ENCODE data around the gene MOBP. TPM values are rescaled to one million over a fixed set of nuclear protein-coding genes. Genes with fewer than 3 reads are reported as not detected.

The MOBP gene
- total RNA-seq, 1 experiment from 2014 or later, result not detected

DNA sequence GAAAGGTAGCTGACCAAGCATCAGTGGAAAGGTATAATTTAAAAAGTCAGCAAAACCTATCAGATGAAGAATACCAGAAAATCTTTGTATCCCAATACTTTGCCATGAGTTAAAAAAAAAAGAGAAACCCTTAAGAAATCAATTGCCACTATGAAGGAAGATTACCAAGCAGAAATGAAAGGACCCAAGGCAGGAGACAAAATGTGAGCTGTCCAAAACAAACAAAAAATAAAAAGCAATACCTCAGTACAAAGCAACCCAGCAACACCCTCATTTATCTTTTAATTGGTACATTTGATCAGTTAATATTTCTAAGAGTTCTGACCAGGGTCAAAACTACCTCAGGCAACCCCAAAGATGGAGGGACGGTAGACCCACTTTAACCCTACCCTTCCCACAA lies 65.3 kb downstream of the MOBP start:
- DNase-seq, result no peak
- Histone ChIP-seq H3K4me1 (ENCODE audit: insufficient read depth, low read length) (no peaks in the 10 kb centered on the region), H3K4me2 (ENCODE audit: low read length) (no peak overlapping the region), H3K9me2 (replicated peaks; ENCODE audit: low read length) (no peaks in the 10 kb centered on the region), H3K36me3 (ENCODE audit: low read depth, low read length) (no peaks in the 10 kb centered on the region), H3K79me2 (ENCODE audit: low read length) (no peaks in the 10 kb centered on the region), H4K20me1 (ENCODE audit: low read length) (no peaks in the 10 kb centered on the region), H3F3A (ENCODE audit: low read length, unreplicated experiment) (no peaks in the 10 kb centered on the region), H3K4me3 (ENCODE audit: low read length) (no peak overlapping the region), H2AFZ (ENCODE audit: low read length) (no peak overlapping the region), H3K27me3 (ENCODE audit: low read length) (peaks cover 18% of the 10 kb centered on the region), H3K9me3 (ENCODE audit: low read length) (no peaks in the 10 kb centered on the region), H3K27ac (ENCODE audit: low read length) (no peak overlapping the region), H3K9ac (ENCODE audit: low read length) (no peak overlapping the region)
- TF ChIP-seq, protein P1, sequence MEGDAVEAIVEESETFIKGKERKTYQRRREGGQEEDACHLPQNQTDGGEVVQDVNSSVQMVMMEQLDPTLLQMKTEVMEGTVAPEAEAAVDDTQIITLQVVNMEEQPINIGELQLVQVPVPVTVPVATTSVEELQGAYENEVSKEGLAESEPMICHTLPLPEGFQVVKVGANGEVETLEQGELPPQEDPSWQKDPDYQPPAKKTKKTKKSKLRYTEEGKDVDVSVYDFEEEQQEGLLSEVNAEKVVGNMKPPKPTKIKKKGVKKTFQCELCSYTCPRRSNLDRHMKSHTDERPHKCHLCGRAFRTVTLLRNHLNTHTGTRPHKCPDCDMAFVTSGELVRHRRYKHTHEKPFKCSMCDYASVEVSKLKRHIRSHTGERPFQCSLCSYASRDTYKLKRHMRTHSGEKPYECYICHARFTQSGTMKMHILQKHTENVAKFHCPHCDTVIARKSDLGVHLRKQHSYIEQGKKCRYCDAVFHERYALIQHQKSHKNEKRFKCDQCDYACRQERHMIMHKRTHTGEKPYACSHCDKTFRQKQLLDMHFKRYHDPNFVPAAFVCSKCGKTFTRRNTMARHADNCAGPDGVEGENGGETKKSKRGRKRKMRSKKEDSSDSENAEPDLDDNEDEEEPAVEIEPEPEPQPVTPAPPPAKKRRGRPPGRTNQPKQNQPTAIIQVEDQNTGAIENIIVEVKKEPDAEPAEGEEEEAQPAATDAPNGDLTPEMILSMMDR (conservative IDR thresholded peaks at IDR 0.05; ENCODE audit: low read depth, low read length), result no peak
- TF ChIP-seq EZH2phosphoT487 (IDR thresholded peaks at IDR 0.05; ENCODE audit: borderline replicate concordance, low read length) (no peak), EZH2 (IDR thresholded peaks at IDR 0.05; ENCODE audit: low read length, unreplicated experiment) (no peak)
- ChIA-PET CTCF (no interaction called here), POLR2A (ENCODE audit: unreplicated experiment) (no interaction called here)
- no peak for ATAC-seq
- intact Hi-C loops (cut with micrococcal nuclease), result no loop called here
- BruUV-seq (replicated peaks), result no TSS peak

DNA sequence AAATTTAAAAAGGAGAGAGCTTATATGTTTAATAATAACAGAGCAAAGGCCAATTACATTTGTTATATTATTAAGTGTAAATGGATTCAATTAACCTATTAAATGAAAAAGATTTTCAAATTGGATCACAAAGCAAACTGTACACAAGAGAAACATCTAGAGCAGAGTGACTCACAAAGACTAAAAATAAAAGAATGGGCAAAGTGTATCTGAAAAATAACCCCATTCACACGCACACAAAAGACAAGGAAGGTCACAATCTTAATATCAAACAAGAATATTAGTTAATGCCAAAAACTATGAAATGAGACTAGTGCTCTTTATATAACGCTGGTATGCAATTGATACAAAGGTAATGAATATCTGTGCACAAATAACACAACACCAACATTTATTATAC lies 65.7 kb downstream of the MOBP start:
- Histone ChIP-seq H3K4me3 (ENCODE audit: low read length) (no peak overlapping the region), H3K9ac (ENCODE audit: low read length) (no peak overlapping the region), H3K9me3 (ENCODE audit: low read length) (no peaks in the 10 kb centered on the region), H3K79me2 (ENCODE audit: low read length) (no peaks in the 10 kb centered on the region), H3K4me2 (ENCODE audit: low read length) (no peak overlapping the region), H3K27ac (ENCODE audit: low read length) (no peak overlapping the region), H2AFZ (ENCODE audit: low read length) (no peak overlapping the region), H3K27me3 (ENCODE audit: low read length) (peaks cover 18% of the 10 kb centered on the region), H3K4me1 (ENCODE audit: insufficient read depth, low read length) (no peaks in the 10 kb centered on the region), H4K20me1 (ENCODE audit: low read length) (no peaks in the 10 kb centered on the region), H3F3A (ENCODE audit: low read length, unreplicated experiment) (no peaks in the 10 kb centered on the region), H3K36me3 (ENCODE audit: low read depth, low read length) (no peaks in the 10 kb centered on the region), H3K9me2 (replicated peaks; ENCODE audit: low read length) (no peaks in the 10 kb centered on the region)
- BruUV-seq (replicated peaks), result no TSS peak
- ChIA-PET POLR2A (ENCODE audit: unreplicated experiment) (no interaction called here), CTCF (no interaction called here)
- DNase-seq (no peak), ATAC-seq (no peak)
- TF ChIP-seq, protein P1 (conservative IDR thresholded peaks at IDR 0.05; ENCODE audit: low read depth, low read length), result no peak
- TF ChIP-seq EZH2phosphoT487 (IDR thresholded peaks at IDR 0.05; ENCODE audit: borderline replicate concordance, low read length), result no peak
- TF ChIP-seq EZH2 (IDR thresholded peaks at IDR 0.05; ENCODE audit: low read length, unreplicated experiment), result no peak
- intact Hi-C loops (cut with micrococcal nuclease), result no loop called here

DNA sequence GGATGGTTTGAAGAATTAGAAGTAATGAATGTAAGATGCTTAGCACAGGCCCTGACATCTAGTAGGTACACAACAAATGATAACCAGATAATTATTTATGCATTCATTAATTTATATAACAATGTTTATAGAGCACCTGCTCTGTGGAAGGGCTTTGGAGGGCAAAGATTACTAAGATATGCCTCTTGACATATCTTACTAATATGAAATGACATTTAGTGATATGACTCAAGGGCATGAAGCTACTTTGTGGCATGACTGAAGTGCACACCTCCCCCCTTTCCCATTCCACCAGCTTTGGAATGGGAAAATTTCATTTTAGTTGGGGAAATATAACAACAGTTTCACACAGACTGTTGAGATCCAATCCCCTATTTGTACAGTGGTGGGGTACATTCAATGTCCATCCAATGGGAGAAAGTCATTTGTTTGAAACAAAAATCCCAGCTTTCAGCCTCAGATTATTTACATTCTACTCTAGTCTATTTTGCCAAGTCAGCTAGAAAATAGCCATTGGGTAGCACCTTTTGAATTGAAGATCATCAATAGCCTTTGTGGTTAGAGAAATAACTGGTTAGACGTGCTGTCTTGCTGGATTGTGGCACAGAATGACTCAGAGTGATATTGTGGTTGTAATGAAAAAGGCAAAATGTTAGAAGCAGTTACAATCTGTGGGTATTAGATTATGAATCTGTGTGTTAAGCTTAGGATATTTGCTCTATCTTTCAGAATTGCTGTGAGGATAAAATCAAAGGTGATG lies 72.9 kb downstream of the MOBP start:
- no peaks in the 10 kb centered on the region for H3K4me1 ChIP-seq (ENCODE audit: insufficient read depth, low read length)
- POLR2A ChIA-PET (ENCODE audit: unreplicated experiment), result no interaction called here
- H3K36me3 ChIP-seq (ENCODE audit: low read depth, low read length), result no peaks in the 10 kb centered on the region
- DNase-seq (peak; percentile 31), ATAC-seq (no peak)
- TF ChIP-seq EZH2phosphoT487 (IDR thresholded peaks at IDR 0.05; ENCODE audit: borderline replicate concordance, low read length) (no peak), EZH2 (IDR thresholded peaks at IDR 0.05; ENCODE audit: low read length, unreplicated experiment) (no peak)
- TF ChIP-seq, protein P1 (conservative IDR thresholded peaks at IDR 0.05; ENCODE audit: low read depth, low read length), result no peak
- intact Hi-C loops (cut with micrococcal nuclease), result loop anchor here (5.0 kb wide), 1 partner anchor 777 kb away; no protein-coding TSS in a partner anchor
- no peaks in the 10 kb centered on the region for H4K20me1 ChIP-seq (ENCODE audit: low read length)
- BruUV-seq (replicated peaks), result no TSS peak
- H2AFZ ChIP-seq (ENCODE audit: low read length), result no peak overlapping the region
- no peak overlapping the region for H3K4me3 ChIP-seq (ENCODE audit: low read length)
- no peak overlapping the region for H3K9ac ChIP-seq (ENCODE audit: low read length)
- no peak overlapping the region for H3K27ac ChIP-seq (ENCODE audit: low read length)
- no peaks in the 10 kb centered on the region for H3K9me2 ChIP-seq (replicated peaks; ENCODE audit: low read length)
- H3F3A ChIP-seq (ENCODE audit: low read length, unreplicated experiment), result no peaks in the 10 kb centered on the region
- no peaks in the 10 kb centered on the region for H3K79me2 ChIP-seq (ENCODE audit: low read length)
- no peak overlapping the region for H3K4me2 ChIP-seq (ENCODE audit: low read length)
- CTCF ChIA-PET, result no interaction called here
- no peaks in the 10 kb centered on the region for H3K9me3 ChIP-seq (ENCODE audit: low read length)
- H3K27me3 ChIP-seq (ENCODE audit: low read length), result peaks cover 9% of the 10 kb centered on the region

Measured in PC-3 (cell line).